K562 (cell line): ENCODE data around the gene CMTM4. TPM values are rescaled to one million over a fixed set of nuclear protein-coding genes. Genes with fewer than 3 reads are reported as not detected.

Experiments used
- ATAC-seq: fragments of 200-7000 bp; cut with Tn5 transposase; 3 replicates; pipeline ENCODE4 v1.9.1; 2020; ENCODE audit warnings: moderate library complexity
- BruUV-seq: library from RNA; stranded (reverse); fragments of 400-500 nt; replicated peaks from 2 replicates; lab custom pipeline; 2021; lab: Mats Ljungman, UMichigan
- CTCF ChIA-PET: fragments of 300-600 bp; formaldehyde crosslinking; extraction: SDS; loops from one replicate; lab custom pipeline; 2021; ENCODE audit warnings: low intra/inter-chr PET ratio; lab: Yijun Ruan, JAX
- POLR2A ChIA-PET: fragments of 300-600, 350-650 bp; sonication (Branson Sonifier 250); formaldehyde crosslinking; extraction: SDS; loops from one replicate; lab custom pipeline; 2021; ENCODE audit warnings: antibody characterized with exemption, inconsistent platforms; lab: Yijun Ruan, JAX
- DNase-seq, 4 experiments: peaks; one replicate each; pipeline versions ENCODE4 v3.0.0 to v3.0.0-alpha.2; 2011 to 2018; ENCODE audit warnings: low spot score in 3 of 4, mixed read lengths in 3 of 4; ENCODE audit errors: extremely low read depth in 1 of 4
- FAIRE-seq: peaks from 2 replicates; lab custom pipeline; 2011; peaks lifted over from hg19 to GRCh38; lab: Jason Lieb, UNC
- H2AFZ ChIP-seq: 2 replicates; pipeline ENCODE4 v1.6.0; 2011; ENCODE audit warnings: low read depth, low read length, control low read depth, inconsistent platforms
- H3K27ac ChIP-seq: fragments of 200-600 bp; 3 replicates; pipeline ENCODE4 v1.8.0; 2011; ENCODE audit warnings: low read depth, mild to moderate bottlenecking, control low read depth, inconsistent platforms, low read length, moderate library complexity, mixed read lengths; ENCODE audit errors: extremely low read depth
- H3K27me3 ChIP-seq, 2 experiments: fragments of 300-600 bp in 1 of 2; 2 replicates in 1 of 2; 3 replicates in 1 of 2; pipeline versions ENCODE4 v1.6.0 to v1.8.0; 2011; ENCODE audit warnings: inconsistent platforms in 2 of 2, low read length in 2 of 2, mild to moderate bottlenecking in 1 of 2, mixed read lengths in 1 of 2, moderate library complexity in 1 of 2; ENCODE audit not compliant: control insufficient read depth in 2 of 2, insufficient read depth in 2 of 2
- H3K36me3 ChIP-seq: fragments of 300-600 bp; 3 replicates; pipeline ENCODE4 v1.8.0; 2011; ENCODE audit warnings: mild to moderate bottlenecking, low read length, inconsistent platforms; ENCODE audit not compliant: control insufficient read depth, insufficient read depth
- H3K4me1 ChIP-seq, 2 experiments: fragments of 200-600 bp in 1 of 2; replicated peaks in 1 of 2; 2 replicates in 1 of 2; 3 replicates in 1 of 2; pipeline versions ENCODE4 v1.5.1 to v1.8.0; 2011; ENCODE audit warnings: inconsistent platforms in 2 of 2, low read length in 2 of 2, mild to moderate bottlenecking in 1 of 2, mixed read lengths in 1 of 2, moderate library complexity in 1 of 2; ENCODE audit not compliant: control insufficient read depth in 2 of 2, insufficient read depth in 2 of 2
- H3K4me2 ChIP-seq: 2 replicates; pipeline ENCODE4 v1.6.1; 2011; ENCODE audit warnings: low read length, control low read depth, inconsistent platforms, mixed read lengths; ENCODE audit not compliant: insufficient read depth
- H3K4me3 ChIP-seq: fragments of 200-600 bp; sonication (generic), shearing (Covaris generic); 2 replicates; pipeline ENCODE4 v1.5.1; 2016; ENCODE audit warnings: control low read depth, inconsistent platforms
- H3K79me2 ChIP-seq: fragments of 200-600 bp; 3 replicates; pipeline ENCODE4 v1.8.0; 2011; ENCODE audit warnings: low read length, inconsistent platforms; ENCODE audit not compliant: control insufficient read depth, insufficient read depth
- H3K9ac ChIP-seq, 2 experiments: 2 replicates each; pipeline versions ENCODE4 v1.6.0 to v1.6.1; 2011; ENCODE audit warnings: low read depth in 2 of 2, low read length in 2 of 2, control low read depth in 1 of 2, inconsistent platforms in 1 of 2, mild to moderate bottlenecking in 1 of 2, mixed read lengths in 1 of 2; ENCODE audit not compliant: insufficient read depth in 1 of 2
- H3K9me1 ChIP-seq: one replicate; pipeline ENCODE4 v1.6.0; 2011; ENCODE audit warnings: inconsistent platforms, mild to moderate bottlenecking, low read length, moderate library complexity; ENCODE audit not compliant: control insufficient read depth, insufficient read depth
- H3K9me3 ChIP-seq: replicated peaks from 2 replicates; pipeline ENCODE4 v1.5.1; 2011; ENCODE audit warnings: low read depth, low read length, inconsistent platforms; ENCODE audit not compliant: control insufficient read depth, insufficient read depth
- H4K20me1 ChIP-seq: replicated peaks from 2 replicates; pipeline ENCODE4 v1.6.1; 2011; ENCODE audit warnings: low read length, inconsistent platforms, mixed read lengths; ENCODE audit not compliant: control insufficient read depth, insufficient read depth
- ARID2 ChIP-seq: fragments of 450-650 bp; IDR thresholded peaks from 2 replicates; pipeline ENCODE4 v1.6.1; 2017; ENCODE audit warnings: antibody characterized with exemption, mild to moderate bottlenecking
- CAMTA2 ChIP-seq: fragments of 250-450 bp; sonication (Bioruptor Pico); conservative IDR thresholded peaks from 2 replicates; pipeline ENCODE4 v1.5.1; 2022
- HDAC1 ChIP-seq, 2 experiments: fragments of 450-650 bp; IDR thresholded peaks; 2 replicates each; pipeline ENCODE4 v1.6.1; 2016 to 2017; ENCODE audit warnings: inconsistent platforms in 1 of 2, mild to moderate bottlenecking in 1 of 2, moderate library complexity in 1 of 2
- HIVEP1 ChIP-seq: fragments of 250-450 bp; sonication (Bioruptor Pico); IDR thresholded peaks from 2 replicates; pipeline ENCODE4 v1.4.0; 2020; ENCODE audit warnings: mild to moderate bottlenecking
- MECOM ChIP-seq: fragments of 250-450 bp; sonication (Bioruptor Pico); IDR thresholded peaks from 2 replicates; pipeline ENCODE4 v1.8.0; 2022; ENCODE audit warnings: inconsistent platforms
- MNT ChIP-seq, 2 experiments: fragments of 450-650 bp; conservative IDR thresholded peaks; 2 replicates each; pipeline ENCODE4 v1.6.1; 2017; ENCODE audit warnings: mild to moderate bottlenecking in 2 of 2, moderate library complexity in 2 of 2
- PREB ChIP-seq: sonication (generic); formaldehyde crosslinking; IDR thresholded peaks from 2 replicates; pipeline ENCODE4 v1.8.1; 2023; ENCODE audit warnings: mild to moderate bottlenecking, missing genetic modification reagents
- SNRNP70 ChIP-seq: fragments of 200-400 bp; formaldehyde crosslinking; optimal IDR thresholded peaks from 2 replicates; pipeline ENCODE3; 2017; ENCODE audit warnings: low read depth, low read length
- SPI1 ChIP-seq: IDR thresholded peaks from 2 replicates; pipeline ENCODE4 v1.6.1; 2011; ENCODE audit warnings: low read depth, low read length, control low read depth, borderline replicate concordance
- STAT5A ChIP-seq: IDR thresholded peaks from 2 replicates; pipeline ENCODE4 v1.6.1; 2012; ENCODE audit warnings: low read length, inconsistent platforms, borderline replicate concordance
- TCF7 ChIP-seq: sonication (generic); IDR thresholded peaks from 2 replicates; pipeline ENCODE4 v1.6.1; 2016; ENCODE audit warnings: antibody characterized with exemption, borderline replicate concordance
- XRCC4 ChIP-seq: IDR thresholded peaks from one replicate; pipeline ENCODE4 v1.6.1; 2011; ENCODE audit not compliant: insufficient read depth, insufficient read length; ENCODE audit errors: extremely low read depth
- ZKSCAN1 ChIP-seq: fragments of 150-350 bp; IDR thresholded peaks from 2 replicates; pipeline ENCODE4 v1.6.1; 2016; ENCODE audit warnings: low read depth, low read length
- ZNF24 ChIP-seq: fragments of 450-650 bp; IDR thresholded peaks from 2 replicates; pipeline ENCODE4 v1.6.1; 2016
- ZNF57 ChIP-seq: fragments of 450-650 bp; formaldehyde crosslinking; IDR thresholded peaks from 2 replicates; pipeline ENCODE4 v1.4.0; 2020; ENCODE audit warnings: mild to moderate bottlenecking, moderate library complexity
- ZSCAN32 ChIP-seq: fragments of 450-650 bp; formaldehyde crosslinking; IDR thresholded peaks from 2 replicates; pipeline ENCODE4 v1.4.0; 2020; ENCODE audit warnings: mild to moderate bottlenecking, moderate library complexity
- WGBS: fragments of 100-300 bp; shearing (Covaris generic); methylation state at CpG from one replicate; pipeline ENCODE4 v1.1.6; 2016; ENCODE audit warnings: low coverage, mixed read lengths; ENCODE audit not compliant: insufficient coverage; ENCODE audit errors: missing lambda C conversion rate; 5-methylcytosine and 5-hydroxymethylcytosine counted together
- in situ Hi-C: fragments of 300-500 bp; cut with MboI; formaldehyde crosslinking; loops from 4 replicates; pipeline ENCODE4 v1.15.0; 2018; ENCODE audit warnings: inconsistent platforms, mixed read lengths
- intact Hi-C: fragments of 100-400 bp; cut with micrococcal nuclease; formaldehyde crosslinking; loops from 2 replicates; pipeline ENCODE4 v1.14.2; 2022
- polyA plus RNA-seq, 8 experiments: library from polyadenylated mRNA; depleted of rRNA in 4 of 8; stranded (reverse) in 5 of 8; unstranded in 3 of 8; fragments of >200 nt; fragmentation: Nextera tagmentation in 2 of 8; fragmentation: Illumina TruSeq in 1 of 8; extraction: Ambion mirVana in 2 of 8; extraction: Trizol in 1 of 8; gene quantifications; 2 replicates each; pipeline versions ENCODE4 v1.2.1 to v1.2.3, GENCODE V29; 2011 to 2014; ENCODE audit warnings: inconsistent platforms in 1 of 8, missing spikeins in 1 of 8
- total RNA-seq, 7 experiments: library from RNA; depleted of rRNA in 6 of 7; stranded (reverse); fragments of >200 nt in 6 of 7; fragmentation: Illumina TruSeq in 2 of 7; extraction: Trizol in 2 of 7; gene quantifications; 2 replicates each; pipeline versions ENCODE4 v1.2.1 to v1.2.3, GENCODE V29; 2011 to 2021; ENCODE audit warnings: low replicate concordance in 1 of 7
- TF ChIP-seq, protein P1 (sequence below): fragments of 250-450 bp; sonication (Bioruptor Pico); IDR thresholded peaks from 2 replicates; pipeline ENCODE4 v1.5.0; 2021; ENCODE audit warnings: mild to moderate bottlenecking, borderline replicate concordance

The CMTM4 gene
- total and polyA plus RNA-seq, 9 of the 15 experiments (the other 6 are each of a cell fraction or from before 2014, with no cell fraction given): 2.0 to 21.3 (median 12.5) TPM

- peak overlapping the region; percentile 54 for H2AFZ ChIP-seq
- in situ Hi-C loops: loop anchor here (5.0 kb wide), 1 partner anchor 259 kb away; no protein-coding TSS in a partner anchor
- BruUV-seq: no TSS peak
- TF ChIP-seq MNT (conservative IDR thresholded peaks at IDR 0.05): peak; percentile 57 to 79
- no peak for TF ChIP-seq TCF7
- no peak for TF ChIP-seq CAMTA2 (CRISPR knock-in tag)
- no peak for TF ChIP-seq ZNF57 (CRISPR knock-in tag)
- no peak for TF ChIP-seq PREB
- no peak for TF ChIP-seq MECOM (CRISPR knock-in tag)
- no peak for TF ChIP-seq SNRNP70
- no peak for TF ChIP-seq HIVEP1 (CRISPR knock-in tag)
- no peak for TF ChIP-seq ZKSCAN1
- TF ChIP-seq, protein P1, sequence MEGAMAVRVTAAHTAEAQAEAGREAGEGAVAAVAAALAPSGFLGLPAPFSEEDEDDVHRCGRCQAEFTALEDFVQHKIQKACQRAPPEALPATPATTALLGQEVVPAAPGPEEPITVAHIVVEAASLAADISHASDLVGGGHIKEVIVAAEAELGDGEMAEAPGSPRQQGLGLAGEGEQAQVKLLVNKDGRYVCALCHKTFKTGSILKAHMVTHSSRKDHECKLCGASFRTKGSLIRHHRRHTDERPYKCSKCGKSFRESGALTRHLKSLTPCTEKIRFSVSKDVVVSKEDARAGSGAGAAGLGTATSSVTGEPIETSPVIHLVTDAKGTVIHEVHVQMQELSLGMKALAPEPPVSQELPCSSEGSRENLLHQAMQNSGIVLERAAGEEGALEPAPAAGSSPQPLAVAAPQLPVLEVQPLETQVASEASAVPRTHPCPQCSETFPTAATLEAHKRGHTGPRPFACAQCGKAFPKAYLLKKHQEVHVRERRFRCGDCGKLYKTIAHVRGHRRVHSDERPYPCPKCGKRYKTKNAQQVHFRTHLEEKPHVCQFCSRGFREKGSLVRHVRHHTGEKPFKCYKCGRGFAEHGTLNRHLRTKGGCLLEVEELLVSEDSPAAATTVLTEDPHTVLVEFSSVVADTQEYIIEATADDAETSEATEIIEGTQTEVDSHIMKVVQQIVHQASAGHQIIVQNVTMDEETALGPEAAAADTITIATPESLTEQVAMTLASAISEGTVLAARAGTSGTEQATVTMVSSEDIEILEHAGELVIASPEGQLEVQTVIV: no peak
- TF ChIP-seq HDAC1 (IDR thresholded peaks at IDR 0.05): peak in 1 of 2 experiments; percentile 39; a peak in 1 of 4 replicates
- no peak for TF ChIP-seq STAT5A
- no peak; the same call in 1 of the 2 replicates for TF ChIP-seq SPI1
- peak; percentile 29; the same call in 1 of the 2 replicates for TF ChIP-seq ZNF24
- TF ChIP-seq ZSCAN32 (CRISPR knock-in tag): no peak
- peak; percentile 35; the same call in 1 of the 2 replicates for TF ChIP-seq ARID2
- TF ChIP-seq XRCC4: no peak
Observed at GRCh38 chr16:66608241-66609138, 88.1 kb downstream of the CMTM4 start.

More at GRCh38 chr16:66608241-66609138, 88.1 kb downstream of the CMTM4 start:
- Histone ChIP-seq H4K20me1 (peaks cover 4% of the 10 kb centered on the region; the same call in 1 of the 2 replicates), H3K9ac (peak overlapping the region; percentile 2 to 11; a peak in 3 of 4 replicates), H3K4me3 (no peak overlapping the region), H3K27ac (peak overlapping the region; percentile 33), H3K4me1 (peaks cover 24 to 51% of the 10 kb centered on the region in 2 experiments), H3K4me2 (no peak overlapping the region), H3K79me2 (peaks cover 17% of the 10 kb centered on the region), H3K9me3 (no peaks in the 10 kb centered on the region), H3K9me1 (no peaks in the 10 kb centered on the region), H3K27me3 (no peaks in the 10 kb centered on the region), H3K36me3 (peaks cover 62% of the 10 kb centered on the region; the same call in 2 of the 3 replicates)
- peak; percentile 74 for ATAC-seq
- POLR2A ChIA-PET: interaction anchor here (0.6 to 2.9 kb wide), 9 partner anchors 8 to 452 kb away, joined by 3 to 31 read pairs (median 3); no protein-coding TSS in a partner anchor
- peak; percentile 83 to 91 (median 87) for DNase-seq
- intact Hi-C loops: loop anchor here (1.0 to 5.0 kb wide), 5 partner anchors 42 to 260 kb away; no protein-coding TSS in a partner anchor
- 23% methylated on average over 17 of the region's 17 CpGs for WGBS
- CTCF ChIA-PET: interaction anchor here (0.7 to 2.4 kb wide), 6 partner anchors 44 to 320 kb away, joined by 3 to 9 read pairs (median 3); partner anchors contain the start of gene DYNC1LI2
- FAIRE-seq: peak; percentile 94
